Epithelial cell of prostate (primary cell): ENCODE data around the gene CSF3R.
A peak's percentile ranks its signal among the peaks of the same experiment; 100 is the strongest.

ENCODE experiments used
- DNase-seq: peaks from one replicate; pipeline ENCODE4 v3.0.0-alpha.2; 2011; ENCODE audit warnings: low read depth, low spot score
- H3K27ac ChIP-seq: fragments of 450-650 bp; 2 replicates; pipeline ENCODE4 v1.5.1; 2017; ENCODE audit warnings: mild to moderate bottlenecking

Gene CSF3R

GRCh38 chr1:36482724-36483388 is at the start of gene CSF3R:
CSF3R (minus strand) TSS chr1:36482913; CDS start chr1:36479496, 3,417 bp downstream.
- no peak for DNase-seq
- H3K27ac ChIP-seq, result no peak within 1 kb of the TSS

GRCh38 chr1:36531833-36532232 is 49.1 kb upstream of the CSF3R start:
- no peak overlapping the region for H3K27ac ChIP-seq
- DNase-seq, result no peak

- no peak overlapping the region for H3K27ac ChIP-seq
- DNase-seq, result no peak
Observed at GRCh38 chr1:36530791-36531190, 48.1 kb upstream of the CSF3R start.

DNA sequence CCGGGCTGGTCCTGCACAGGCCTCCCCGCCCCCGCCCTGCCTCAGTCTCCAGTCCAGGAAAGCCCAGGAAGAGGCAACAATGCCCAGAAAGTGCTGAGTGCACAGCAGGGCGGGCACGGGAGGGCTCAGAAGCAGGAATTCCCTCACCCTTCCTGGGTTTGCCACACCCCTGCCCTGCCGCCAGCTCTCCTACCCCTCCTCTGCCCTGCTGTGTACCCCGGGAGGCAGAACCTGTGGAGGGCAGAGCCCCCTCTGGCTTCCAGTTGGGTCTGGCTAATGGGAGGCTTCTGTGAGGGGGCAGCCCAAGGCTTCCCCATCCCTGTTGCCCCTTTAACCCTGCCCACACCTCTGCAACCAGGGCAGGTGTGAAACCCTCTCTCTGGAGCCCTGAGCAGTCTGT is 47.5 kb upstream of the CSF3R start:
- H3K27ac ChIP-seq, result no peak overlapping the region
- no peak for DNase-seq

DNA sequence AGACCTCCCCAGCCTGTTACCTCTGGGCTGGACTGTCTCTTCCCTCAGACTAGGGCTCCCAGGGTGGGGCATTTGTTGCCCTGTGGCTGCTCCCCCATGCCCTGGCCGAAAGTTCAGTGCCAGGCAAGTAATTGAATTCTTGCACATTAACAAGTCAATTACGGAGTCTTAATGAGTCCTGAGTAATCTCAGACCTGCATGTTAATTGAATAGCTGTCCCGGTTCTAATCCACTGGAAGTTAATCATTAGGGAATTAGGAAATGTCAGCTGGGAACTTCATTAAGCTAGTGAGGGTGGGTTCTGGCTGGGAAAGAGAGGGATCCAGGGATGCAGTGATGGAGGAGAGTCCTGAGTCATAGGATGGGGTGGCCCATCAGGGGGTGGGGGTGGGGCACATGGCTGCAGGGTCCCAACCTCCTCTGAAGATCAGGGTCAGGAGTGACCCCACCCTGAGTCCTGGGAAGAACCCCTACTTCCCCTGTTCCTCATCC is 47.1 kb upstream of the CSF3R start:
- DNase-seq, result no peak
- H3K27ac ChIP-seq, result no peak overlapping the region

GRCh38 chr1:36528361-36529349 is 45.9 kb upstream of the CSF3R start:
- no peak for DNase-seq
- no peak overlapping the region for H3K27ac ChIP-seq

GRCh38 chr1:36525166-36525565 is 42.5 kb upstream of the CSF3R start:
- DNase-seq, result no peak
- no peak overlapping the region for H3K27ac ChIP-seq

GRCh38 chr1:36524359-36525062 is 41.8 kb upstream of the CSF3R start:
- H3K27ac ChIP-seq, result no peak overlapping the region
- DNase-seq, result no peak

DNA sequence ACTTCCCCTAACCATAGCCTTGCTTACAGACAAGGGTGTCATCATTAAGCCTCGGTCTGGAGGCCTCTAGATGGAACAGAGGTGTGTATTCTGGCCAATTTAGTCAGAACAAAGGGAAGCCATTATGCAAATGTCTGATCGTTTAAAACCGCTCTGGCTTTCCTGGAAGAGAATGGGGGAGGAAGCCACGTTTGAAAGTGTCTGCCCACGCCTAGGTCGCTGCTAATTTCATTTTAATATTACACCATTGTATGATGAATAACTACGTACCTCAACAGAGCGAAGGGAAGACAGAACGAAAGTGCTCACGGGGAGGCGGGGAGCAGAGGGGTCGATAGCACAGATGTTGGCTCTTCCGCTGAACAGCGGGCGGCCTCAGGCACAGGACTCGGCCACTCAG is 41.1 kb upstream of the CSF3R start:
- no peak for DNase-seq
- H3K27ac ChIP-seq, result no peak overlapping the region

DNA sequence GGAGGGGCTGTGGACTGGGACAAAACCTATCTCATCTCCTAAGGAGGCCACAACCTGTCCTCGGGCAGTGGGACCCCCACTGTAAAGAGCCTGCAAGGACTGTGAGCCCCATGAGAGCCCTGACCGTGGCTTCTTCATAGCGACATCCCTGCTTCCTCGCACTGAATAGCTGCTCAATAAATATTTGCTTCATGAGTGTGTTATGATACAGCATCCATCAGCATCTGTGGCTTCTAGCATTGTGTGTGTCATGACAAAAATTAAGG is 40.5 kb upstream of the CSF3R start:
- no peak overlapping the region for H3K27ac ChIP-seq
- DNase-seq, result no peak

- H3K27ac ChIP-seq, result no peak overlapping the region
- no peak for DNase-seq
Observed at GRCh38 chr1:36522461-36523229, 39.9 kb upstream of the CSF3R start.

DNA sequence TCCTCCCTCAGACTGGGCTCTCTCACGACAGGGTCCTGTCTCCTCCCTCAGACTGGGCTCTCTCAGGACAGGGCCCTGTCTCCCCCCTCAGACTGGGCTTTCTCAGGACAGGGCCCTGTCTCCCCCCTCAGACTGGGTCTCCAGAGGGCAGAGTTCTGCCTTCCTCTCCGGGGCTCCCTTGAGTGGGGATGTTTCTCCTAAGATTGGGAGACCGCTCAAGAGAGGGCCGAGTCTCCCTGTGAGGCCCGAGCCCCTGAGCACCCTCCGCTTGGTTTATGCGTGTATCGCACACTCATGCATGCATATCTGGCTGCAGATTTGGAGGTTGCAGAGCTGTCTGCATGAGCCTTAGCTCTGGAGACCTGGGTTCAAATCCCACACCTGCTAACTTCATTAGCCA is 39.3 kb upstream of the CSF3R start:
- no peak overlapping the region for H3K27ac ChIP-seq
- no peak for DNase-seq

GRCh38 chr1:36520771-36521420 is 38.2 kb upstream of the CSF3R start:
- DNase-seq, result no peak
- H3K27ac ChIP-seq, result no peak overlapping the region

DNA sequence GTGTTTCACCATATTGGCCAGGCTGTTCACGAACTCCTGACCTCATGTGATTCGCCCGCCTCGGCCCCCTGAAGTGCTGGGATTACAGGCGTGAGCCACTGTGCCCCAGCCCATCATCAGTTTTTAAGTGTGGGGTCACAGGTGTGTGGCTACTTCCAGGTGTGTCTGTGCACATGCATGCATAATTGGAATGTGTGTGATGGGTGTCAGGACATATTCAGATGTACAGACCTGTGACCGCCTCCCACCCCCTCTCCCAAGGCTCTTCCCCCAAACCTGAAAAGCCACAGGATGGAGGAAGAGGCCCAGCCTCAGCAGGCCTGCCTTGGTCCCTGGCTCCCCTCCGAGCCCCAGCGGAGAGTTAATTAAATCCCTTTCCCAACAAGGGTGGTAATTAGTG is 37.3 kb upstream of the CSF3R start:
- H3K27ac ChIP-seq, result no peak overlapping the region
- no peak for DNase-seq

DNA sequence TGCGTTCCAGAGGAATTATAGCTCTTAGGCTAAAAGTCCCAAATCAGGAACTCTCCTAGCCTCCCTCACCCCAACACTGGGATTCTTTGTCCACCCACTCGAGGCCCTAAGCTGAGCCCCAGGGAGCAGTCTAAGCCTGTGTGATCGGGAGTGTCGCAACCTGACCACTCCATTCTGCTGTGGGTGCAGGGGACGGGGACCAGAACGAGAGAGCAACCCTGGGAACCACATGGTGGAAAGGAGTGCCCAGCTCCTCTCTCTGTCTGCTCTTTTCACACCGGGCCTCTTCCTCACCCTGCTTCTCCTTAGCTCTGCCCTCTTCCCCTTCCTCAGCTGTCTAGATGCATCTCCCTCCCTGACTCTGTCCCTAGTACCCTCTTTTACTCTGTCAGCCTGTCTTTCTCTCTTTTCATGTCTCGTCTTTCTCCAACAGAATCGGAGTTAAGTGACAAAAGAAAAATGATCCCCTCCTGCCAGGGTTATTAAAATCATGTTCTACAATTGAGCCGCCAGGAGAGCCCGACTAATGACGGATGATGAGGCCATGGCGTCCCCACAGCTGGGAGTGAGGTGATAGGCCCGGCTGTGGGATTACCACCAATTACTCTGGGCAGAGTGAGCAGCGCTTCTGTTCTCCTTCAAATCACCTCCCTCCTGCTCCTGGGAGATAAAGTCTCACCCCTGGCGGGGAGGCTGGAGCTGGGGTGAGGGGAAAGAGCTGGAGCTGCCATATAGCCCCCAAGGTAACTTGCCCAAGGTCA is 34.5 kb upstream of the CSF3R start:
- DNase-seq, result no peak
- no peak overlapping the region for H3K27ac ChIP-seq

DNA sequence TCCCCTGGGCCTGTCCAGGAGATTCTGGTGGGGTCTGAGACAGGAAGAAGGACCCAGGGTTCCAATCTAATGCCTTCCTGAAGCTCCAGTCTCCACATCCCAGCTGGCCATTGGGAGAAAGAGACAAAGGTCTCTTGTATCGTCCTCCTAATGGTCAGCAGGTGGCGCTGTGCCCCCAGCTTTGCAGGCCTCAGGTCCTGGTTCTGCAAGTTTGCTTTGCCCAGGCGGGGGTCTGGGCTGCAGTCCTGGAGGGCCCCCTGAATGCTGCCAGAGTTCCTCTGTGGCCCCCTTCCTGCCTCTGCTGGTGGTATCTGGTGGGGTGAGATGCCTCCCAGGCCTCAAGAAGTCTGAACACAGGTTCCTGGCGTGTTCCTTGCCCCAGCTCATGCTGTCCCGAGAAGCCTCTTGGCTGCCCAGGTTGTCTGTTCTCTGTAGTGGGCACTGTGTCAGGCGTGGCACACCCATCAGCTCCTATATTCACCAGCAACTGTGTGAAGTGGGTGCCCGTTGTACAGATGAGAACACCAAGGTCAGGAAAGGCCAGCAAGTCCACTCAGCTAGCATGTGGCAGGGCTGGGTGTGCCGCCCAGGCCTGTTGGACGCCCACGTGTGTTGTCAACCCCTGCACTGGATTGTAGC is 33.8 kb upstream of the CSF3R start:
- H3K27ac ChIP-seq, result no peak overlapping the region
- peak; percentile 3 for DNase-seq

GRCh38 chr1:36515315-36516138 is 32.8 kb upstream of the CSF3R start:
- no peak for DNase-seq
- H3K27ac ChIP-seq, result no peak overlapping the region

GRCh38 chr1:36514501-36514900 is 31.8 kb upstream of the CSF3R start:
- no peak for DNase-seq
- H3K27ac ChIP-seq, result no peak overlapping the region
